HG03354 (cell line): Measurements from ENCODE around the gene SEPSECS.
"Not testable (repeated sequence)": the region's sequence is repeated elsewhere in the genome, so short reads cannot be mapped to it uniquely, and the experiment has no call there.

Source experiments
- ATAC-seq: cut with Tn5 transposase; IDR thresholded peaks from one replicate; pipeline ENCODE4 v1.9.1; 2021; ENCODE audit warnings: mild to moderate bottlenecking; ENCODE audit not compliant: unreplicated experiment, poor library complexity, severe bottlenecking

SEPSECS gene

GRCh38 chr4:25089051-25089763 lies 71.0 kb downstream of the SEPSECS start:
- ATAC-seq, result no peak

GRCh38 chr4:25088093-25088952 lies 71.9 kb downstream of the SEPSECS start:
- ATAC-seq, result peak; percentile 54

GRCh38 chr4:25085671-25086070 lies 74.6 kb downstream of the SEPSECS start:
- ATAC-seq, result no peak

- not testable (repeated sequence) for ATAC-seq
Observed at GRCh38 chr4:25083441-25083840, 76.8 kb downstream of the SEPSECS start.

- no peak for ATAC-seq
Observed at GRCh38 chr4:25081866-25082471, 78.3 kb downstream of the SEPSECS start.

GRCh38 chr4:25080571-25080970 lies 79.7 kb downstream of the SEPSECS start:
- no peak for ATAC-seq

GRCh38 chr4:25078523-25078922 lies 81.7 kb downstream of the SEPSECS start:
- no peak for ATAC-seq

- ATAC-seq, result no peak
Observed at GRCh38 chr4:25076625-25077398, 83.4 kb downstream of the SEPSECS start.

- no peak for ATAC-seq
Observed at GRCh38 chr4:25075851-25076250, 84.4 kb downstream of the SEPSECS start.

GRCh38 chr4:25075129-25075528 lies 85.1 kb downstream of the SEPSECS start:
- ATAC-seq, result no peak

GRCh38 chr4:25070545-25070944 lies 89.7 kb downstream of the SEPSECS start:
- ATAC-seq, result no peak
